Liver (tissue), 9 donors: ENCODE measurements around the gene UGT1A6. TPM values are rescaled to one million over a fixed set of nuclear protein-coding genes. Genes with fewer than 3 reads are reported as not detected.
A peak's percentile ranks its signal among the peaks of the same experiment; 100 is the strongest.

ENCODE experiments used
- DNase-seq: peaks from one replicate; pipeline ENCODE4 v3.0.0-alpha.2; 2017; ENCODE audit warnings: low spot score
- H3K27ac ChIP-seq, 2 donors: one replicate each; pipeline ENCODE4 v1.7.0; 2013; ENCODE audit warnings: inconsistent platforms in 2 of 2, low read length in 2 of 2, control low read depth in 1 of 2, low read depth in 1 of 2, mild to moderate bottlenecking in 1 of 2
- H3K27me3 ChIP-seq, 4 donors: one replicate each; pipeline versions ENCODE4 v1.6.1 to v1.7.0; 2013; ENCODE audit warnings: low read length in 3 of 4, inconsistent platforms in 1 of 4, mild to moderate bottlenecking in 1 of 4, moderate library complexity in 1 of 4; ENCODE audit not compliant: control insufficient read depth in 4 of 4, insufficient read depth in 4 of 4
- H3K36me3 ChIP-seq, 4 donors: one replicate each; pipeline versions ENCODE4 v1.6.1 to v1.7.0; 2013; ENCODE audit warnings: low read length in 3 of 4, mild to moderate bottlenecking in 3 of 4, low read depth in 1 of 4, moderate library complexity in 1 of 4; ENCODE audit not compliant: control insufficient read depth in 4 of 4, insufficient read depth in 3 of 4
- H3K4me1 ChIP-seq, 4 donors: one replicate each; pipeline versions ENCODE4 v1.6.1 to v1.7.0; 2013; ENCODE audit warnings: low read length in 3 of 4, mild to moderate bottlenecking in 3 of 4, moderate library complexity in 1 of 4; ENCODE audit not compliant: control insufficient read depth in 4 of 4, insufficient read depth in 4 of 4
- H3K4me3 ChIP-seq, 3 donors: one replicate each; pipeline versions ENCODE4 v1.6.1 to v1.7.0; 2013; ENCODE audit warnings: low read length in 3 of 3, control low read depth in 1 of 3, low read depth in 1 of 3, mild to moderate bottlenecking in 1 of 3
- H3K9ac ChIP-seq, 2 donors: one replicate each; pipeline ENCODE4 v1.7.0; 2013; ENCODE audit warnings: low read length in 2 of 2, mild to moderate bottlenecking in 2 of 2, moderate library complexity in 2 of 2, control low read depth in 1 of 2, low read depth in 1 of 2
- H3K9me3 ChIP-seq, 4 donors: one replicate each; pipeline versions ENCODE4 v1.6.1 to v1.7.0; 2013; ENCODE audit warnings: low read length in 3 of 4; ENCODE audit not compliant: control insufficient read depth in 4 of 4
- EGR1 ChIP-seq, 2 donors: IDR thresholded peaks; 2 replicates each; pipeline ENCODE4 v1.6.1; 2016 to 2018; ENCODE audit warnings: antibody characterized with exemption in 2 of 2, low read depth in 2 of 2
- FOXA1 ChIP-seq: IDR thresholded peaks from 2 replicates; pipeline ENCODE4 v1.6.1; 2016; ENCODE audit warnings: antibody characterized with exemption
- FOXA2 ChIP-seq: IDR thresholded peaks from 2 replicates; pipeline ENCODE4 v1.6.1; 2016; ENCODE audit warnings: antibody characterized with exemption
- GABPA ChIP-seq, 2 donors: IDR thresholded peaks in 1 of 2; conservative IDR thresholded peaks in 1 of 2; 2 replicates each; pipeline ENCODE4 v1.6.1; 2016; ENCODE audit warnings: antibody characterized with exemption in 2 of 2, mild to moderate bottlenecking in 1 of 2, moderate library complexity in 1 of 2
- HNF4A ChIP-seq, 2 donors: conservative IDR thresholded peaks; 2 replicates each; pipeline ENCODE4 v1.6.1; 2016; ENCODE audit warnings: antibody characterized with exemption in 2 of 2, mild to moderate bottlenecking in 2 of 2
- HNF4G ChIP-seq: IDR thresholded peaks from 2 replicates; pipeline ENCODE4 v1.6.1; 2016; ENCODE audit warnings: antibody characterized with exemption
- JUND ChIP-seq, 2 donors: IDR thresholded peaks; 2 replicates each; pipeline ENCODE4 v1.6.1; 2016; ENCODE audit warnings: antibody characterized with exemption in 2 of 2
- MAX ChIP-seq: IDR thresholded peaks from 2 replicates; pipeline ENCODE4 v1.6.1; 2016; ENCODE audit warnings: antibody characterized with exemption
- NR2F2 ChIP-seq: IDR thresholded peaks from 2 replicates; pipeline ENCODE4 v1.6.1; 2016; ENCODE audit warnings: antibody characterized with exemption
- RAD21 ChIP-seq, 2 donors: IDR thresholded peaks; 2 replicates each; pipeline ENCODE4 v1.6.1; 2016; ENCODE audit warnings: antibody characterized with exemption in 2 of 2, mild to moderate bottlenecking in 2 of 2
- REST ChIP-seq: IDR thresholded peaks from 2 replicates; pipeline ENCODE4 v1.6.1; 2016; ENCODE audit warnings: antibody characterized with exemption, mild to moderate bottlenecking
- RXRA ChIP-seq, 2 donors: IDR thresholded peaks; 2 replicates each; pipeline ENCODE4 v1.6.1; 2017 to 2018; ENCODE audit warnings: antibody characterized with exemption in 2 of 2, mild to moderate bottlenecking in 1 of 2
- SP1 ChIP-seq: IDR thresholded peaks from 2 replicates; pipeline ENCODE4 v1.6.1; 2018; ENCODE audit warnings: antibody characterized with exemption, mild to moderate bottlenecking
- TAF1 ChIP-seq: conservative IDR thresholded peaks from 2 replicates; pipeline ENCODE4 v1.6.1; 2016; ENCODE audit warnings: antibody characterized with exemption, mild to moderate bottlenecking
- YY1 ChIP-seq: IDR thresholded peaks from 2 replicates; pipeline ENCODE4 v1.6.1; 2016; ENCODE audit warnings: antibody characterized with exemption, mild to moderate bottlenecking
- WGBS: extraction: QIAGEN DNeasy Blood & Tissue Kit; methylation state at CpG from one replicate; pipeline ENCODE4 v1.1.7; 2013; 5-methylcytosine and 5-hydroxymethylcytosine counted together
- polyA plus RNA-seq, 2 donors: library from polyadenylated mRNA; stranded (reverse) in 1 of 2; unstranded in 1 of 2; fragments of 200-250 nt in 1 of 2; fragments of >200 nt in 1 of 2; fragmentation: Nextera tagmentation in 1 of 2; extraction: Ambion mirVana in 1 of 2; gene quantifications; one replicate each; pipeline versions ENCODE4 v1.2.1 to v1.2.3, GENCODE V29; 2013 to 2015
- total RNA-seq, 2 donors: library from RNA; depleted of rRNA; stranded (reverse); fragments of >200 nt; gene quantifications; one replicate each; pipeline ENCODE4 v1.2.3, GENCODE V29; 2014
- TF ChIP-seq, protein P1 (sequence below): fragments of 150-350 bp; IDR thresholded peaks from 2 replicates; pipeline ENCODE4 v1.5.1; 2017; ENCODE audit warnings: improper control_type of control experiment, low read depth, low read length; ENCODE audit not compliant: missing input control
- TF ChIP-seq, protein P2 (sequence below): IDR thresholded peaks from 2 replicates; pipeline ENCODE4 v1.6.1; 2016; ENCODE audit warnings: antibody characterized with exemption
- TF ChIP-seq, protein P3 (sequence below): IDR thresholded peaks from 2 replicates; pipeline ENCODE4 v1.6.1; 2016; ENCODE audit warnings: antibody characterized with exemption
- donor health status: healthy.
- donor health status: healthy.
- donor health status: healthy.
- donor health status: healthy.
- donor health status: healthy.

Gene UGT1A6
- total and polyA plus RNA-seq, 4 donors, result 33.4 to 103 (median 46.5) TPM; not detected in 1

DNA sequence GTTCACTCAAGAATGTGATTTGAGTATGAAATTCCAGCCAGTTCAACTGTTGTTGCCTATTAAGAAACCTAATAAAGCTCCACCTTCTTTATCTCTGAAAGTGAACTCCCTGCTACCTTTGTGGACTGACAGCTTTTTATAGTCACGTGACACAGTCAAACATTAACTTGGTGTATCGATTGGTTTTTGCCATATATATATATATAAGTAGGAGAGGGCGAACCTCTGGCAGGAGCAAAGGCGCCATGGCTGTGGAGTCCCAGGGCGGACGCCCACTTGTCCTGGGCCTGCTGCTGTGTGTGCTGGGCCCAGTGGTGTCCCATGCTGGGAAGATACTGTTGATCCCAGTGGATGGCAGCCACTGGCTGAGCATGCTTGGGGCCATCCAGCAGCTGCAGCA is 67.4 kb downstream of the UGT1A6 start, which contains the start of gene UGT1A1:
UGT1A1 (plus strand) TSS at position 228 of the 400 bp plus-strand sequence; CDS start at position 246, 18 bp downstream.
- H3K4me3 ChIP-seq, result peak within 1 kb of the TSS; percentile 46 to 86 (median 46)
- peak within 1 kb of the TSS; percentile 85 to 94 for H3K27ac ChIP-seq
- peak within 1 kb of the TSS; percentile 34 to 99 for H3K9ac ChIP-seq
- H3K9me3 ChIP-seq, result no peaks in the 10 kb centered on the region
- H3K27me3 ChIP-seq, result no peaks in the 10 kb centered on the region
- WGBS, result 54% methylated on average over 6 of the region's 6 CpGs
- TF ChIP-seq YY1 (peak; percentile 67), JUND (IDR thresholded peaks at IDR 0.05) (peak; percentile 33 to 45), FOXA2 (peak; percentile 44), GABPA (IDR thresholded peaks at IDR 0.05 in 1 of 2, conservative IDR thresholded peaks at IDR 0.05 in 1 of 2) (no peak), REST (peak; percentile 27), RXRA (IDR thresholded peaks at IDR 0.05) (peak; percentile 79 to 81), TAF1 (peak; percentile 91), SP1 (peak; percentile 76), MAX (no peak), NR2F2 (no peak), HNF4A (conservative IDR thresholded peaks at IDR 0.05) (peak; percentile 63 to 68), HNF4G (no peak), RAD21 (IDR thresholded peaks at IDR 0.05) (peak; percentile 18 to 41), FOXA1 (peak; percentile 48), EGR1 (IDR thresholded peaks at IDR 0.05; ENCODE audit: low read depth in 2 of 2) (peak in 1 of 2 donors; percentile 30)
- TF ChIP-seq, protein P1, sequence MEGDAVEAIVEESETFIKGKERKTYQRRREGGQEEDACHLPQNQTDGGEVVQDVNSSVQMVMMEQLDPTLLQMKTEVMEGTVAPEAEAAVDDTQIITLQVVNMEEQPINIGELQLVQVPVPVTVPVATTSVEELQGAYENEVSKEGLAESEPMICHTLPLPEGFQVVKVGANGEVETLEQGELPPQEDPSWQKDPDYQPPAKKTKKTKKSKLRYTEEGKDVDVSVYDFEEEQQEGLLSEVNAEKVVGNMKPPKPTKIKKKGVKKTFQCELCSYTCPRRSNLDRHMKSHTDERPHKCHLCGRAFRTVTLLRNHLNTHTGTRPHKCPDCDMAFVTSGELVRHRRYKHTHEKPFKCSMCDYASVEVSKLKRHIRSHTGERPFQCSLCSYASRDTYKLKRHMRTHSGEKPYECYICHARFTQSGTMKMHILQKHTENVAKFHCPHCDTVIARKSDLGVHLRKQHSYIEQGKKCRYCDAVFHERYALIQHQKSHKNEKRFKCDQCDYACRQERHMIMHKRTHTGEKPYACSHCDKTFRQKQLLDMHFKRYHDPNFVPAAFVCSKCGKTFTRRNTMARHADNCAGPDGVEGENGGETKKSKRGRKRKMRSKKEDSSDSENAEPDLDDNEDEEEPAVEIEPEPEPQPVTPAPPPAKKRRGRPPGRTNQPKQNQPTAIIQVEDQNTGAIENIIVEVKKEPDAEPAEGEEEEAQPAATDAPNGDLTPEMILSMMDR, result no peak
- TF ChIP-seq, protein P2, sequence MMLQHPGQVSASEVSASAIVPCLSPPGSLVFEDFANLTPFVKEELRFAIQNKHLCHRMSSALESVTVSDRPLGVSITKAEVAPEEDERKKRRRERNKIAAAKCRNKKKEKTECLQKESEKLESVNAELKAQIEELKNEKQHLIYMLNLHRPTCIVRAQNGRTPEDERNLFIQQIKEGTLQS, result no peak
- TF ChIP-seq, protein P3, sequence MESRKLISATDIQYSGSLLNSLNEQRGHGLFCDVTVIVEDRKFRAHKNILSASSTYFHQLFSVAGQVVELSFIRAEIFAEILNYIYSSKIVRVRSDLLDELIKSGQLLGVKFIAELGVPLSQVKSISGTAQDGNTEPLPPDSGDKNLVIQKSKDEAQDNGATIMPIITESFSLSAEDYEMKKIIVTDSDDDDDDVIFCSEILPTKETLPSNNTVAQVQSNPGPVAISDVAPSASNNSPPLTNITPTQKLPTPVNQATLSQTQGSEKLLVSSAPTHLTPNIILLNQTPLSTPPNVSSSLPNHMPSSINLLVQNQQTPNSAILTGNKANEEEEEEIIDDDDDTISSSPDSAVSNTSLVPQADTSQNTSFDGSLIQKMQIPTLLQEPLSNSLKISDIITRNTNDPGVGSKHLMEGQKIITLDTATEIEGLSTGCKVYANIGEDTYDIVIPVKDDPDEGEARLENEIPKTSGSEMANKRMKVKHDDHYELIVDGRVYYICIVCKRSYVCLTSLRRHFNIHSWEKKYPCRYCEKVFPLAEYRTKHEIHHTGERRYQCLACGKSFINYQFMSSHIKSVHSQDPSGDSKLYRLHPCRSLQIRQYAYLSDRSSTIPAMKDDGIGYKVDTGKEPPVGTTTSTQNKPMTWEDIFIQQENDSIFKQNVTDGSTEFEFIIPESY, result peak; percentile 44
- no peak for DNase-seq
- H3K4me1 ChIP-seq, result peaks cover 6 to 65% (median 32%) of the 10 kb centered on the region in 4 donors
- no peaks in the 10 kb centered on the region for H3K36me3 ChIP-seq
